GM10266 (cell line): Measurements from ENCODE around the gene KCNAB2.

Experiments
- DNase-seq: peaks from one replicate; pipeline ENCODE4 v3.0.0; 2012; ENCODE audit errors: extremely low spot score
- TF ChIP-seq, protein P1 (sequence below): IDR thresholded peaks from 2 replicates; pipeline ENCODE4 v1.5.1; 2012; ENCODE audit warnings: mild to moderate bottlenecking, low read depth; ENCODE audit not compliant: control insufficient read depth, insufficient read depth; ENCODE audit errors: missing control alignments

Gene KCNAB2

DNA sequence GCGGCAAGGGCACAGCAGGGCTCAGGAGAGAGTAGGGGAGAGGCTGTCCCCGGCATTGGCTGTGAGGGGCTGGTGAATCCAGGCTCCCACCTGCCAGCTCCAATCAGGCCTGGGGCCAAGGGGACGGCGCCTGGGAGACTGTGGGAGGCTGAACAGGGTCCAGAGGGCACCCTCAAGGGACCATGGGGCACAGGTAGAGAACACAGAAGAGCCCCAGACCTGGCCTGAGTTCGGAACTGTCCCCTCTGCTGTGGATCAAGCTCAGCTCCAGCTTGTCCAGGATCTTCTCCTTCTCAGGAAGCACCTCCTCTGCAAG is 67.0 kb downstream of the KCNAB2 start:
- no peak for DNase-seq
- TF ChIP-seq, protein P1, sequence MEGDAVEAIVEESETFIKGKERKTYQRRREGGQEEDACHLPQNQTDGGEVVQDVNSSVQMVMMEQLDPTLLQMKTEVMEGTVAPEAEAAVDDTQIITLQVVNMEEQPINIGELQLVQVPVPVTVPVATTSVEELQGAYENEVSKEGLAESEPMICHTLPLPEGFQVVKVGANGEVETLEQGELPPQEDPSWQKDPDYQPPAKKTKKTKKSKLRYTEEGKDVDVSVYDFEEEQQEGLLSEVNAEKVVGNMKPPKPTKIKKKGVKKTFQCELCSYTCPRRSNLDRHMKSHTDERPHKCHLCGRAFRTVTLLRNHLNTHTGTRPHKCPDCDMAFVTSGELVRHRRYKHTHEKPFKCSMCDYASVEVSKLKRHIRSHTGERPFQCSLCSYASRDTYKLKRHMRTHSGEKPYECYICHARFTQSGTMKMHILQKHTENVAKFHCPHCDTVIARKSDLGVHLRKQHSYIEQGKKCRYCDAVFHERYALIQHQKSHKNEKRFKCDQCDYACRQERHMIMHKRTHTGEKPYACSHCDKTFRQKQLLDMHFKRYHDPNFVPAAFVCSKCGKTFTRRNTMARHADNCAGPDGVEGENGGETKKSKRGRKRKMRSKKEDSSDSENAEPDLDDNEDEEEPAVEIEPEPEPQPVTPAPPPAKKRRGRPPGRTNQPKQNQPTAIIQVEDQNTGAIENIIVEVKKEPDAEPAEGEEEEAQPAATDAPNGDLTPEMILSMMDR, result no peak

DNA sequence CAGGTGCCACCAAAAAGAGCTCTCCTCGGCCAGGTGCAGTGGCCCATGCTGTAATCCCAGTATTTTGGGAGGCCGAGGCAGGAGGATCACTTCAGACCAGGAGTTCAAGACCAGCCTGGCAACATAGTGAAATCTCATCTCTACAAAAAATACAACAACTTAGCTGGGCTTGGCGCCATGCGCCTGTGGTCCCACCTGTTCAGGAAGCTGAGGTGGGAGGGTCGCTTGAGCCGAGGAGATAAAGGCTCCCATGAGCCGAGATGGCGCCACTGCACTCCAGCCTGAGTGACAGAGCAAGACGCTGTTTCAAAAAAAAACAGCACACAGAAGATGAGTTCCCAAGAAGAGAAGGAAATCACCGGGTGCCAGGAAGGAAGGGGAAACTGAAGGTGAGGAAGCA is 67.4 kb downstream of the KCNAB2 start:
- TF ChIP-seq, protein P1, result no peak
- no peak for DNase-seq

DNA sequence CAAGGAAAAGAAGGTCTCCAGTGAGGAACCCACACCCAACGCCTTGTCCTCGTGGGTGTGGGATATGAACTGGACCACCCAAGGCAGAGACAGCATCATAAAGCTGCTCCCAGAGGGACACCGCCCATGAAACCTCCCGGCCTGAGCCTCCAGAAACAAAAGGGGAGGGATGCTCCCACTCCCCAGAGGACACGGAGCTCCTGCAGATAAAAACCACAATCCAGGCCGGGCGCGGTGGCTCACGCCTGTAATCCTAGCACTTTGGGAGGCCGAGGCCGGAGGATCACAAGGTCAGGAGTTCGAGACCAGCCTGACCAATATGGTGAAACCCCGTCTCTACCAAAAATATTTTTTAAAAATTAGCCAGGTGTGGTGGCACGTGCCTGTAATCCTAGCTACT is 68.1 kb downstream of the KCNAB2 start:
- DNase-seq, result no peak
- TF ChIP-seq, protein P1, result no peak

DNA sequence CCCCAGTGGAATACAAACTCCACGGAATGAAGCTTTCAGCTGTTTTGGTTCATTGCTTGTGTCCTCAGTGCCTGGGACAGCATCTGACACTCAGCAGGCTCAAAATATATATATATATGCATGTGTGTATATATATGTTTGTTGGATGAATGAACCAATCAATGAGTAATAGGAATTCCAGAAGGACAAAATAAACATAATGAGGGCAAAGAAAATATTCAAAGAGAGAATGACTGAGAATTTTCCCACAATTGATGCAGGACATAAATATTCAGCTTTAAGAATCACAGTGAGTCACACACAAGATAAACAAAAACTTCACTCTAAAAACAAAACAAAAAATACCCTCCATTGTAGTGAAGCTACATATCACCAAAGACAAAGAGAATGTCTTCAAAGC is 70.4 kb downstream of the KCNAB2 start:
- TF ChIP-seq, protein P1, result no peak
- DNase-seq, result no peak

DNA sequence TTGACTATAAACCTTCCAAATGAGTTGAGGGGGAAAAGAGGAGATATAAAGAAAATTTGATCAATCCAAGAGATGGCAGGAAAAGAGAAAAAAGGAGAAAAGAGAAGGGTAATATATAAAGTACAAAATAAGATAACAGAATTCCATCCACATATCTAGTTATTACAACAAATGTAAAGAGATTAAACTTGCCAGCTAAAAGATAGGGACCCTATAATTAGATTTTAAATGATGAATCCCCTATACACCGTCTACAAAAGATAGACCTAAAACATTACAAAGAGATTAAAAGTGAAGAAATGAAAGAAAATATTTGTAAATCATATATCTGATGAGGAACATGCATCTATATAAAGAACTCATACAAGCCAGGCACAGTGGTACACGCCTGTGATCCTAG is 71.4 kb downstream of the KCNAB2 start:
- TF ChIP-seq, protein P1, result no peak
- DNase-seq, result no peak

DNA sequence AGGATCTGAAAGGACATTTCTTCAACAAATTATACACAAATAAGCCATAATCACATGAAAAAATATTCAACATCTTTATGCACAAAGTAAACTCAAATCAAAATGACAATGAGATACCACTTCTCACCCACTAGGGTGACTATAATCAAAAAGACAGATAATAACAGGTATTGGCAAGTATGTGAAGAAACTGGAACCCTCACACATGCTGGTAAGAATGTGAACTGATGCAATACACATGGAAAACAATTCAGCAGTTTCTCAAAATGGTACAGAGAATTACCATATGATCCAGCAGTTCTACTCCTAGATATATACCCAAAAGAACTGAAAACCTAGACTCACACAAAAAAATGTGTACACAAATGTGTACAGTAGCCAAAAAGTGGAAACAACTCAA is 71.9 kb downstream of the KCNAB2 start:
- DNase-seq, result no peak
- TF ChIP-seq, protein P1, result no peak

DNA sequence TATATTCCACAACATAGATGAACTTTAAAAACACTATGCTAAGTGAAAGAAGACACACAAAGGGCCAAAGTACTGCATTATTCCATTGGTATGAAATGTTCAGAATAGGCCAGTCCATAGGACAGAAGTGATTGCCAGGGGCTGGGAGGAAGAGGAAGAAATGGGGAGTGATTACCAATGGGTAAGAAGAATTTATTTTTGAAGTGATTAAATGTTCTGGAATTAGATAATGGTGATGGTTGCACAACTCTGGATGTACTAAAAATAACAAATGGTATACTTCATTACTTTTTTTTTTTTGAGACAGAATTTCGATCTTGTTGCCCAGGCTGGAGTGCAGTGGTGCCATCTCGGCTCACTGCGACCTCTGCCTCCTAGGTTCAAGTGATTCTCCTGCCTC is 72.7 kb downstream of the KCNAB2 start:
- DNase-seq, result no peak
- TF ChIP-seq, protein P1, result no peak

DNA sequence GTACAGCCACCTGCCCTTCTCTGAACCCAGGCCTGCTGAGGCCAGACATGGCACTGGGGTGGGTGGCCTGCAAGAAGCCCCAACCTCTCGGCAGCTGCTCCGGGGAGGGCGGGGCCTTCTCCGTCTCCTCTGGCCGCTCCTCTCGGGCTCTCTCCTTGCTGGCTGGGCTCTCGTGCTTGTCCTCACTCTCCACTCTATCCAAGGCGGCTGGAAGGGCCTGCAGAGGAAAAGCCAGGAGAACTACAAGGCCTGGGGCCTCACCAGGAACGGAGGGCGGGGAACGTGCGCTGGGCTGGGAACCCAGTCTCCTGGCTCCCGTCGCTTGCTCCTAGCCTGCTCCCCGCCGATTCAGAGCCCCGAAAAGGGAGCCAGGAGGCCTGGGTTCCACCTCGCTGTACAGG is 75.3 kb downstream of the KCNAB2 start:
- TF ChIP-seq, protein P1, result no peak
- DNase-seq, result no peak
